ENCODE results near the gene VPS72. TPM values are rescaled to one million over a fixed set of nuclear protein-coding genes. Genes with fewer than 3 reads are reported as not detected.

The VPS72 gene
- total and polyA plus RNA-seq, 2 of the 13 experiments (the other 11 are each of a cell fraction or from before 2014, with no cell fraction given) = 33.7 to 34.5 TPM

GRCh38 chr1:151165738-151166504 lies 24.1 kb downstream of the VPS72 start, which contains the start of the genes LYSMD1 and SCNM1 (continued):
- TF ChIP-seq ZNF407 (CRISPR knock-in tag; IDR thresholded peaks at IDR 0.05; ENCODE audit: not compliant biosample characterization) (no peak), ZNF460 (CRISPR knock-in tag; IDR thresholded peaks at IDR 0.05; ENCODE audit: borderline replicate concordance) (no peak), ZNF382 (CRISPR knock-in tag; IDR thresholded peaks at IDR 0.05; ENCODE audit: borderline replicate concordance) (no peak), ARNT2 (CRISPR knock-in tag; IDR thresholded peaks at IDR 0.05; ENCODE audit: low read depth) (no peak; the same call in 1 of the 2 replicates), ZBTB46 (CRISPR knock-in tag; IDR thresholded peaks at IDR 0.05; ENCODE audit: borderline replicate concordance) (no peak; the same call in 1 of the 2 replicates), EZH2 (conservative IDR thresholded peaks at IDR 0.05; ENCODE audit: low read depth, low read length) (no peak), ZNF572 (CRISPR knock-in tag; IDR thresholded peaks at IDR 0.05) (0 out of 2 replicates have a peak, but pooled peaks have one; percentile 2), ZNF570 (CRISPR knock-in tag; IDR thresholded peaks at IDR 0.05; ENCODE audit: borderline replicate concordance) (no peak), ZNF318 (CRISPR knock-in tag; IDR thresholded peaks at IDR 0.05) (no peak)

All from HepG2 (cell line).